Neural cell (in vitro differentiated cells): Measurements from ENCODE around the gene QKI. TPM values are rescaled to one million over a fixed set of nuclear protein-coding genes. Genes with fewer than 3 reads are reported as not detected.

ENCODE experiments used
- H2AFZ ChIP-seq: fragments of 200-600, 300-800 bp; sonication (generic), shearing (Covaris generic); 2 replicates; pipeline ENCODE4 v1.6.0; 2014; ENCODE audit warnings: low read depth, mild to moderate bottlenecking, antibody characterized with exemption, low read length, moderate library complexity
- H3F3A ChIP-seq: fragments of 200-600 bp; shearing (Covaris generic); 2 replicates; pipeline ENCODE4 v1.6.1; 2016; ENCODE audit warnings: mild to moderate bottlenecking, moderate library complexity, mixed read lengths, antibody characterized with exemption, low read length; ENCODE audit not compliant: insufficient read depth, poor library complexity, severe bottlenecking
- H3K27ac ChIP-seq: fragments of 200-600, 300-800 bp; sonication (generic), shearing (Covaris generic); 2 replicates; pipeline ENCODE4 v1.5.1; 2014; ENCODE audit warnings: mild to moderate bottlenecking, low read length, moderate library complexity
- H3K27me3 ChIP-seq: fragments of 300-800, 200-600 bp; sonication (generic), shearing (Covaris generic); 2 replicates; pipeline ENCODE4 v1.6.0; 2014; ENCODE audit warnings: mild to moderate bottlenecking, low read depth, low read length, moderate library complexity; ENCODE audit not compliant: insufficient read depth
- H3K36me3 ChIP-seq: fragments of 300-800, 200-600 bp; sonication (generic), shearing (Covaris generic); 2 replicates; pipeline ENCODE4 v1.5.1; 2014; ENCODE audit warnings: mild to moderate bottlenecking, antibody characterized with exemption, low read length, moderate library complexity; ENCODE audit not compliant: insufficient read depth
- H3K4me2 ChIP-seq: fragments of 300-800, 200-600 bp; sonication (generic), shearing (Covaris generic); 2 replicates; pipeline ENCODE4 v1.6.0; 2014; ENCODE audit warnings: mild to moderate bottlenecking, low read length
- H3K4me3 ChIP-seq: fragments of 300-800, 200-600 bp; sonication (generic), shearing (Covaris generic); 2 replicates; pipeline ENCODE4 v1.5.1; 2014; ENCODE audit warnings: mild to moderate bottlenecking, low read length, moderate library complexity
- H3K79me2 ChIP-seq: fragments of 200-600 bp; shearing (Covaris generic); replicated peaks from 2 replicates; pipeline ENCODE4 v1.6.0; 2014; ENCODE audit warnings: mild to moderate bottlenecking, low read length, moderate library complexity; ENCODE audit not compliant: insufficient read depth
- H3K9ac ChIP-seq: fragments of 300-800, 200-600 bp; sonication (generic), shearing (Covaris generic); 2 replicates; pipeline ENCODE4 v1.6.1; 2016; ENCODE audit warnings: mild to moderate bottlenecking, low read length, mixed read lengths
- H3K9me2 ChIP-seq: fragments of 200-600 bp; shearing (Covaris generic); 2 replicates; pipeline ENCODE4 v1.6.1; 2016; ENCODE audit warnings: mild to moderate bottlenecking, low read length, mixed read lengths; ENCODE audit not compliant: insufficient read depth
- H3K9me3 ChIP-seq: fragments of 200-600, 300-800 bp; sonication (generic), shearing (Covaris generic); 2 replicates; pipeline ENCODE4 v1.6.1; 2016; ENCODE audit warnings: mild to moderate bottlenecking, mixed run types, low read length, moderate library complexity, mixed read lengths
- H4K20me1 ChIP-seq: fragments of 200-600 bp; shearing (Covaris generic); 2 replicates; pipeline ENCODE4 v1.6.1; 2016; ENCODE audit warnings: mild to moderate bottlenecking, mixed run types; ENCODE audit not compliant: insufficient read depth
- EP300 ChIP-seq: fragments of 450-650 bp; conservative IDR thresholded peaks from 2 replicates; pipeline ENCODE4 v1.6.1; 2014; ENCODE audit warnings: antibody characterized with exemption, mild to moderate bottlenecking, moderate library complexity; ENCODE audit not compliant: poor library complexity, severe bottlenecking
- EZH2 ChIP-seq: fragments of 200-600, 300-800 bp; shearing (Covaris generic), sonication (generic); IDR thresholded peaks from 2 replicates; pipeline ENCODE4 v1.6.1; 2014; ENCODE audit warnings: antibody characterized with exemption, low read length, borderline replicate concordance, mild to moderate bottlenecking; ENCODE audit not compliant: insufficient read depth, poor library complexity, severe bottlenecking
- MXI1 ChIP-seq: fragments of 450-650 bp; conservative IDR thresholded peaks from 2 replicates; pipeline ENCODE4 v1.6.1; 2014; ENCODE audit warnings: antibody characterized with exemption, mild to moderate bottlenecking; ENCODE audit not compliant: poor library complexity, severe bottlenecking
- POLR2AphosphoS5 ChIP-seq: IDR thresholded peaks from 2 replicates; pipeline ENCODE4 v1.6.1; 2012
- RAD21 ChIP-seq: fragments of 450-650 bp; conservative IDR thresholded peaks from 2 replicates; pipeline ENCODE4 v1.6.1; 2014; ENCODE audit warnings: antibody characterized with exemption, mild to moderate bottlenecking, moderate library complexity
- SMC3 ChIP-seq: fragments of 450-650 bp; conservative IDR thresholded peaks from 2 replicates; pipeline ENCODE4 v1.6.1; 2014; ENCODE audit warnings: antibody characterized with exemption, mild to moderate bottlenecking, moderate library complexity; ENCODE audit not compliant: poor library complexity
- TAF1 ChIP-seq: IDR thresholded peaks from 2 replicates; pipeline ENCODE4 v1.6.1; 2012; ENCODE audit warnings: low read depth
- polyA plus RNA-seq: library from polyadenylated mRNA; depleted of rRNA; stranded (reverse); fragments of >200 nt; gene quantifications from 2 replicates; pipeline ENCODE4 v1.2.3, GENCODE V29; 2014
- TF ChIP-seq, protein P1 (sequence below): fragments of 450-650 bp; IDR thresholded peaks from 2 replicates; pipeline ENCODE4 v1.5.1; 2014; ENCODE audit warnings: antibody characterized with exemption, mild to moderate bottlenecking, moderate library complexity; ENCODE audit not compliant: poor library complexity, severe bottlenecking
- TF ChIP-seq, protein P2 (sequence below): IDR thresholded peaks from 2 replicates; pipeline ENCODE4 v1.6.1; 2012; ENCODE audit warnings: borderline replicate concordance

The QKI gene
- polyA plus RNA-seq, 1 donor from 2014 or later, result 39.0 TPM

DNA sequence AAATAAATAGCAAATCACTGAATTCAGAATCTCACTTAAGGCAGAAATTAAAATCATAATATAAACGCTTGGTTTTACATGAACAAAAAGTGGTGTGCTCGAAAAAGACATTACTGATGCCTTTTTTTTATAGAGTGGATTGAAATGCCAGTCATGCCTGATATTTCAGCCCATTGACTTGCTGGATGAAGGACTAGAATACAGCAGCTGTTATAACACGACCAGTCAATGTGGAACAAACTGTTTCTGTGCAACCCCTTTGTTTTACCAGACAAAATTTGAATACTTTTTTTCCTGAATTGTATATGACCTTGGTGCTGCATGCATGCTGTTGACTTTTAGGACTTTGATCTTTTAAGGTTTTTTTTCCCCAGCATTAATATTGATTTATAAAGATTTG is 150.0 kb downstream of the QKI start:
- H2AFZ ChIP-seq, result no peak overlapping the region
- H3K4me2 ChIP-seq, result no peak overlapping the region
- TF ChIP-seq TAF1 (no peak), EP300 (no peak), EZH2 (no peak), MXI1 (no peak), POLR2AphosphoS5 (no peak)
- no peak overlapping the region for H3K27ac ChIP-seq
- H3K9me3 ChIP-seq, result no peaks in the 10 kb centered on the region
- no peaks in the 10 kb centered on the region for H3K27me3 ChIP-seq
- H3K9ac ChIP-seq, result no peak overlapping the region
- H3F3A ChIP-seq, result no peaks in the 10 kb centered on the region
- peaks cover 8% of the 10 kb centered on the region for H3K36me3 ChIP-seq
- peaks cover 19% of the 10 kb centered on the region for H3K79me2 ChIP-seq
- no peaks in the 10 kb centered on the region for H4K20me1 ChIP-seq
- no peak overlapping the region for H3K4me3 ChIP-seq
- no peaks in the 10 kb centered on the region for H3K9me2 ChIP-seq

DNA sequence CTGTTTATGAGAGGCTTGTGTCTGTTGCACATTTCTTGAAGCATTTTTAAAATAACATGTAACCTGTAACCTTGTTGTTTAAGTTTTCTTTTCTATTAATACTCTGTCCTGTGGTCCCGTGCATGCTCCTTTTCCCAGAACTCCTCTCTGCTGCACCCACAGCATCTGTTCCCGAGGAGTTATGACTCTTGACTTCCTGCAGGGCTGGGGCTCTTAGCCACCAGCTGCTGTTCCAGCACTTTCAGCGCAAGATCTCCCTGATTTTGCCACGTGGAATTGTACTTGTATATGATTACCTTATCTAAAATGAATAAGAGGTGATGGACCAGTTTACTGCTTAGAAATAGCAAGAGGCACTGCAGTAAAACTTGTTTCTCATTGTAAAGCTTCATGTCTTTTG is 150.6 kb downstream of the QKI start:
- no peaks in the 10 kb centered on the region for H3K9me2 ChIP-seq
- no peaks in the 10 kb centered on the region for H3F3A ChIP-seq
- H3K4me2 ChIP-seq, result no peak overlapping the region
- no peak overlapping the region for H3K4me3 ChIP-seq
- H4K20me1 ChIP-seq, result no peaks in the 10 kb centered on the region
- H3K79me2 ChIP-seq, result peaks cover 13% of the 10 kb centered on the region
- H3K9me3 ChIP-seq, result no peaks in the 10 kb centered on the region
- H3K27me3 ChIP-seq, result no peaks in the 10 kb centered on the region
- H3K36me3 ChIP-seq, result peaks cover 8% of the 10 kb centered on the region
- H3K9ac ChIP-seq, result no peak overlapping the region
- TF ChIP-seq, protein P1, sequence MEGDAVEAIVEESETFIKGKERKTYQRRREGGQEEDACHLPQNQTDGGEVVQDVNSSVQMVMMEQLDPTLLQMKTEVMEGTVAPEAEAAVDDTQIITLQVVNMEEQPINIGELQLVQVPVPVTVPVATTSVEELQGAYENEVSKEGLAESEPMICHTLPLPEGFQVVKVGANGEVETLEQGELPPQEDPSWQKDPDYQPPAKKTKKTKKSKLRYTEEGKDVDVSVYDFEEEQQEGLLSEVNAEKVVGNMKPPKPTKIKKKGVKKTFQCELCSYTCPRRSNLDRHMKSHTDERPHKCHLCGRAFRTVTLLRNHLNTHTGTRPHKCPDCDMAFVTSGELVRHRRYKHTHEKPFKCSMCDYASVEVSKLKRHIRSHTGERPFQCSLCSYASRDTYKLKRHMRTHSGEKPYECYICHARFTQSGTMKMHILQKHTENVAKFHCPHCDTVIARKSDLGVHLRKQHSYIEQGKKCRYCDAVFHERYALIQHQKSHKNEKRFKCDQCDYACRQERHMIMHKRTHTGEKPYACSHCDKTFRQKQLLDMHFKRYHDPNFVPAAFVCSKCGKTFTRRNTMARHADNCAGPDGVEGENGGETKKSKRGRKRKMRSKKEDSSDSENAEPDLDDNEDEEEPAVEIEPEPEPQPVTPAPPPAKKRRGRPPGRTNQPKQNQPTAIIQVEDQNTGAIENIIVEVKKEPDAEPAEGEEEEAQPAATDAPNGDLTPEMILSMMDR, result no peak
- TF ChIP-seq POLR2AphosphoS5, result no peak
- no peak for TF ChIP-seq EZH2
- TF ChIP-seq SMC3, result no peak
- TF ChIP-seq RAD21, result no peak
- TF ChIP-seq, protein P2, sequence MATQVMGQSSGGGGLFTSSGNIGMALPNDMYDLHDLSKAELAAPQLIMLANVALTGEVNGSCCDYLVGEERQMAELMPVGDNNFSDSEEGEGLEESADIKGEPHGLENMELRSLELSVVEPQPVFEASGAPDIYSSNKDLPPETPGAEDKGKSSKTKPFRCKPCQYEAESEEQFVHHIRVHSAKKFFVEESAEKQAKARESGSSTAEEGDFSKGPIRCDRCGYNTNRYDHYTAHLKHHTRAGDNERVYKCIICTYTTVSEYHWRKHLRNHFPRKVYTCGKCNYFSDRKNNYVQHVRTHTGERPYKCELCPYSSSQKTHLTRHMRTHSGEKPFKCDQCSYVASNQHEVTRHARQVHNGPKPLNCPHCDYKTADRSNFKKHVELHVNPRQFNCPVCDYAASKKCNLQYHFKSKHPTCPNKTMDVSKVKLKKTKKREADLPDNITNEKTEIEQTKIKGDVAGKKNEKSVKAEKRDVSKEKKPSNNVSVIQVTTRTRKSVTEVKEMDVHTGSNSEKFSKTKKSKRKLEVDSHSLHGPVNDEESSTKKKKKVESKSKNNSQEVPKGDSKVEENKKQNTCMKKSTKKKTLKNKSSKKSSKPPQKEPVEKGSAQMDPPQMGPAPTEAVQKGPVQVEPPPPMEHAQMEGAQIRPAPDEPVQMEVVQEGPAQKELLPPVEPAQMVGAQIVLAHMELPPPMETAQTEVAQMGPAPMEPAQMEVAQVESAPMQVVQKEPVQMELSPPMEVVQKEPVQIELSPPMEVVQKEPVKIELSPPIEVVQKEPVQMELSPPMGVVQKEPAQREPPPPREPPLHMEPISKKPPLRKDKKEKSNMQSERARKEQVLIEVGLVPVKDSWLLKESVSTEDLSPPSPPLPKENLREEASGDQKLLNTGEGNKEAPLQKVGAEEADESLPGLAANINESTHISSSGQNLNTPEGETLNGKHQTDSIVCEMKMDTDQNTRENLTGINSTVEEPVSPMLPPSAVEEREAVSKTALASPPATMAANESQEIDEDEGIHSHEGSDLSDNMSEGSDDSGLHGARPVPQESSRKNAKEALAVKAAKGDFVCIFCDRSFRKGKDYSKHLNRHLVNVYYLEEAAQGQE, result no peak
- no peak for TF ChIP-seq MXI1
- no peak for TF ChIP-seq EP300
- no peak for TF ChIP-seq TAF1
- no peak overlapping the region for H2AFZ ChIP-seq
- no peak overlapping the region for H3K27ac ChIP-seq

DNA sequence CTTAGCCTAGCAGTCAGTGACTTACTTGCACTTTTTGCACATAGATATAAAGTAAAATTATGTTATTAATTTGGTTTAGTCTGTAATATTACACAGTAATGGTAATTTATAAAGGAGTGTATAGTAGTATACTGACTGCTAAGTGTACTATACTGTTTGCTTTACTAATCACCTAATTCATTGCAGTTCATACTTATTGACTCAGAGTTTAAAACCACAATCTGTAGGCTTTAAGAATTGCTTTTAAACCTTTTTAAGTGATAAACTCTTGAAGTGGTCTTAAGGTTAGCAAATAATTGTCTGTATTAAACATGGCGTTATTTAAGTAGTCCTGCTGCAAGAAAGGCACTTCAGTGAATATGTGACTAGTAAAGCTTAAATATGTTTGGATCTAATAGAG is 151.5 kb downstream of the QKI start:
- H3K4me2 ChIP-seq, result no peak overlapping the region
- TF ChIP-seq SMC3 (no peak), EP300 (no peak), POLR2AphosphoS5 (no peak), EZH2 (no peak), TAF1 (no peak), RAD21 (no peak), MXI1 (no peak)
- TF ChIP-seq, protein P2, result no peak
- TF ChIP-seq, protein P1, result no peak
- peaks cover 4% of the 10 kb centered on the region for H3K79me2 ChIP-seq
- no peak overlapping the region for H3K9ac ChIP-seq
- no peaks in the 10 kb centered on the region for H4K20me1 ChIP-seq
- peaks cover 11% of the 10 kb centered on the region for H3K36me3 ChIP-seq
- H3K4me3 ChIP-seq, result no peak overlapping the region
- no peak overlapping the region for H3K27ac ChIP-seq
- no peaks in the 10 kb centered on the region for H3K9me2 ChIP-seq
- H2AFZ ChIP-seq, result no peak overlapping the region
- no peaks in the 10 kb centered on the region for H3F3A ChIP-seq
- peaks cover 5% of the 10 kb centered on the region for H3K9me3 ChIP-seq
- H3K27me3 ChIP-seq, result no peaks in the 10 kb centered on the region
